Measurements from ENCODE around the gene ABCC3.

- TF ChIP-seq SUZ12 (IDR thresholded peaks at IDR 0.05) (no peak), PKNOX1 (IDR thresholded peaks at IDR 0.05) (no peak), FOXA1 (IDR thresholded peaks at IDR 0.05) (no peak), SP1 (IDR thresholded peaks at IDR 0.05) (no peak), BHLHE40 (IDR thresholded peaks at IDR 0.05; ENCODE audit: borderline replicate concordance) (no peak), ELF4 (IDR thresholded peaks at IDR 0.05) (no peak), ARNT (IDR thresholded peaks at IDR 0.05) (no peak)
Measured at GRCh38 chr17:50739098-50739497, 104.4 kb downstream of the ABCC3 start.

Data from HEK293T (cell line).